Erythroblast (primary cell): ENCODE results near the gene TM9SF2.

Experiments
- GATA1 ChIP-seq: IDR thresholded peaks from 2 replicates; pipeline ENCODE4 v1.6.1; 2011; ENCODE audit warnings: low read depth, mild to moderate bottlenecking, control low read depth, low read length, moderate library complexity
- POLR2A ChIP-seq: IDR thresholded peaks from 2 replicates; pipeline ENCODE4 v1.6.1; 2011; ENCODE audit warnings: mild to moderate bottlenecking, low read length

DNA sequence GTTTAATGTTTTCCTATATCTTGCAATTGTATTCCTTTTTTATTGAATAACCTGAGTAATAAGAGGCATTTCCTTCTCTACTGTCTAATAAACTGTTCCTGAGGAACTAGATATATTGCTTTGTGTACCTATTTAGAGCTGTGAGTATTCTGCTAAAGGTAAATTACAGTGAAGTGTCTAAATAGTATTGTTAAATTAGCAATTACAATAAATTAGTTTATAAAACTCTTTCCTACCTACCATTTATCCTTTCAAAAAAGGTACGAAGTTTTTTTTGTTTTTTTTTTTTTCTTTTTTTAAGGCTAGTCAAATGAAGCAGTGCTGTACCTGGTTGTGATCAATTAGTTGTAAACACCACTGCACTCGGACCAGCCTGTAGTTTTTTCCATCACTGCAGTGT, 34.8 kb downstream of the TM9SF2 start:
- TF ChIP-seq POLR2A (no peak), GATA1 (no peak)
